K562 (cell line): ENCODE data around the gene UBASH3A. TPM values are rescaled to one million over a fixed set of nuclear protein-coding genes. Genes with fewer than 3 reads are reported as not detected.

Source experiments
- BRD4 ChIP-seq: fragments of 200-600 bp; sonication (generic); IDR thresholded peaks from 2 replicates; pipeline ENCODE4 v1.6.1; 2017; ENCODE audit warnings: inconsistent platforms
- CGGBP1 ChIP-seq: fragments of 250-450 bp; sonication (Bioruptor Pico); IDR thresholded peaks from 2 replicates; pipeline ENCODE4 v1.9.0; 2021; ENCODE audit warnings: mild to moderate bottlenecking
- CREB3 ChIP-seq: fragments of 450-650 bp; conservative IDR thresholded peaks from 2 replicates; pipeline ENCODE4 v1.6.1; 2016; ENCODE audit warnings: missing genetic modification characterization, low read depth, mild to moderate bottlenecking, missing compliant biosample characterization, moderate library complexity
- LCOR ChIP-seq: sonication (generic); formaldehyde crosslinking; IDR thresholded peaks from 2 replicates; pipeline ENCODE4 v1.8.0; 2022; ENCODE audit warnings: mild to moderate bottlenecking, missing genetic modification reagents
- PHF20 ChIP-seq: fragments of 450-650 bp; IDR thresholded peaks from 2 replicates; pipeline ENCODE4 v1.6.1; 2018; ENCODE audit not compliant: partially characterized antibody
- ZFP36 ChIP-seq: fragments of 150-350 bp; IDR thresholded peaks from 2 replicates; pipeline ENCODE4 v1.6.1; 2018; ENCODE audit warnings: low read length, low read depth; ENCODE audit not compliant: partially characterized antibody
- ZNF143 ChIP-seq: sonication (generic); formaldehyde crosslinking; IDR thresholded peaks from 2 replicates; pipeline ENCODE4 v1.9.0; 2022; ENCODE audit warnings: mild to moderate bottlenecking, missing genetic modification reagents
- ZNF347 ChIP-seq: fragments of 450-650 bp; formaldehyde crosslinking; IDR thresholded peaks from 2 replicates; pipeline ENCODE4 v1.4.0; 2020; ENCODE audit warnings: low read depth, mild to moderate bottlenecking, moderate library complexity
- ZZZ3 ChIP-seq: fragments of 450-650 bp; IDR thresholded peaks from 2 replicates; pipeline ENCODE4 v1.6.1; 2016; ENCODE audit warnings: antibody characterized with exemption, mild to moderate bottlenecking, moderate library complexity
- polyA plus RNA-seq, 8 experiments: library from polyadenylated mRNA; depleted of rRNA in 4 of 8; stranded (reverse) in 5 of 8; unstranded in 3 of 8; fragments of >200 nt; fragmentation: Nextera tagmentation in 2 of 8; fragmentation: Illumina TruSeq in 1 of 8; extraction: Ambion mirVana in 2 of 8; extraction: Trizol in 1 of 8; gene quantifications; 2 replicates each; pipeline versions ENCODE4 v1.2.1 to v1.2.3, GENCODE V29; 2011 to 2014; ENCODE audit warnings: inconsistent platforms in 1 of 8, missing spikeins in 1 of 8
- total RNA-seq, 7 experiments: library from RNA; depleted of rRNA in 6 of 7; stranded (reverse); fragments of >200 nt in 6 of 7; fragmentation: Illumina TruSeq in 2 of 7; extraction: Trizol in 2 of 7; gene quantifications; 2 replicates each; pipeline versions ENCODE4 v1.2.1 to v1.2.3, GENCODE V29; 2011 to 2021; ENCODE audit warnings: low replicate concordance in 1 of 7
- TF ChIP-seq, protein P1 (sequence below): sonication (generic); formaldehyde crosslinking; IDR thresholded peaks from 2 replicates; pipeline ENCODE4 v1.8.1; 2023; ENCODE audit warnings: mild to moderate bottlenecking, missing genetic modification reagents
- TF ChIP-seq, protein P2 (sequence below): fragments of 450-650 bp; formaldehyde crosslinking; IDR thresholded peaks from 2 replicates; pipeline ENCODE4 v1.4.0; 2020; ENCODE audit warnings: mild to moderate bottlenecking, moderate library complexity
- TF ChIP-seq, protein P3 (sequence below): fragments of 250-450 bp; sonication (Bioruptor Pico); IDR thresholded peaks from 2 replicates; pipeline ENCODE4 v1.4.0; 2020; ENCODE audit warnings: mild to moderate bottlenecking
- TF ChIP-seq, protein P4 (sequence below), 2 experiments: fragments of 450-650 bp; formaldehyde crosslinking in 1 of 2; IDR thresholded peaks; 2 replicates each; pipeline versions ENCODE4 v1.4.0 to v1.6.1; 2014 to 2020; ENCODE audit warnings: mild to moderate bottlenecking in 2 of 2, borderline replicate concordance in 1 of 2, low read depth in 1 of 2

The UBASH3A gene
- total and polyA plus RNA-seq, 9 of the 15 experiments (the other 6 are each of a cell fraction or from before 2014, with no cell fraction given): 0.23 to 1.8 (median 1.1) TPM

GRCh38 chr21:42434884-42435283, 31.2 kb downstream of the UBASH3A start (continued):
- TF ChIP-seq, protein P1, sequence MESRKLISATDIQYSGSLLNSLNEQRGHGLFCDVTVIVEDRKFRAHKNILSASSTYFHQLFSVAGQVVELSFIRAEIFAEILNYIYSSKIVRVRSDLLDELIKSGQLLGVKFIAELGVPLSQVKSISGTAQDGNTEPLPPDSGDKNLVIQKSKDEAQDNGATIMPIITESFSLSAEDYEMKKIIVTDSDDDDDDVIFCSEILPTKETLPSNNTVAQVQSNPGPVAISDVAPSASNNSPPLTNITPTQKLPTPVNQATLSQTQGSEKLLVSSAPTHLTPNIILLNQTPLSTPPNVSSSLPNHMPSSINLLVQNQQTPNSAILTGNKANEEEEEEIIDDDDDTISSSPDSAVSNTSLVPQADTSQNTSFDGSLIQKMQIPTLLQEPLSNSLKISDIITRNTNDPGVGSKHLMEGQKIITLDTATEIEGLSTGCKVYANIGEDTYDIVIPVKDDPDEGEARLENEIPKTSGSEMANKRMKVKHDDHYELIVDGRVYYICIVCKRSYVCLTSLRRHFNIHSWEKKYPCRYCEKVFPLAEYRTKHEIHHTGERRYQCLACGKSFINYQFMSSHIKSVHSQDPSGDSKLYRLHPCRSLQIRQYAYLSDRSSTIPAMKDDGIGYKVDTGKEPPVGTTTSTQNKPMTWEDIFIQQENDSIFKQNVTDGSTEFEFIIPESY: no peak
- TF ChIP-seq LCOR (CRISPR knock-in tag): no peak
- TF ChIP-seq ZNF143 (CRISPR knock-in tag): 0 out of 2 replicates have a peak, but pooled peaks have one; percentile 38
- TF ChIP-seq ZNF347 (CRISPR knock-in tag): no peak
- TF ChIP-seq, protein P2, sequence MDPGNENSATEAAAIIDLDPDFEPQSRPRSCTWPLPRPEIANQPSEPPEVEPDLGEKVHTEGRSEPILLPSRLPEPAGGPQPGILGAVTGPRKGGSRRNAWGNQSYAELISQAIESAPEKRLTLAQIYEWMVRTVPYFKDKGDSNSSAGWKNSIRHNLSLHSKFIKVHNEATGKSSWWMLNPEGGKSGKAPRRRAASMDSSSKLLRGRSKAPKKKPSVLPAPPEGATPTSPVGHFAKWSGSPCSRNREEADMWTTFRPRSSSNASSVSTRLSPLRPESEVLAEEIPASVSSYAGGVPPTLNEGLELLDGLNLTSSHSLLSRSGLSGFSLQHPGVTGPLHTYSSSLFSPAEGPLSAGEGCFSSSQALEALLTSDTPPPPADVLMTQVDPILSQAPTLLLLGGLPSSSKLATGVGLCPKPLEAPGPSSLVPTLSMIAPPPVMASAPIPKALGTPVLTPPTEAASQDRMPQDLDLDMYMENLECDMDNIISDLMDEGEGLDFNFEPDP (CRISPR knock-in tag): no peak
- peak; percentile 56 for TF ChIP-seq PHF20
- TF ChIP-seq, protein P3, sequence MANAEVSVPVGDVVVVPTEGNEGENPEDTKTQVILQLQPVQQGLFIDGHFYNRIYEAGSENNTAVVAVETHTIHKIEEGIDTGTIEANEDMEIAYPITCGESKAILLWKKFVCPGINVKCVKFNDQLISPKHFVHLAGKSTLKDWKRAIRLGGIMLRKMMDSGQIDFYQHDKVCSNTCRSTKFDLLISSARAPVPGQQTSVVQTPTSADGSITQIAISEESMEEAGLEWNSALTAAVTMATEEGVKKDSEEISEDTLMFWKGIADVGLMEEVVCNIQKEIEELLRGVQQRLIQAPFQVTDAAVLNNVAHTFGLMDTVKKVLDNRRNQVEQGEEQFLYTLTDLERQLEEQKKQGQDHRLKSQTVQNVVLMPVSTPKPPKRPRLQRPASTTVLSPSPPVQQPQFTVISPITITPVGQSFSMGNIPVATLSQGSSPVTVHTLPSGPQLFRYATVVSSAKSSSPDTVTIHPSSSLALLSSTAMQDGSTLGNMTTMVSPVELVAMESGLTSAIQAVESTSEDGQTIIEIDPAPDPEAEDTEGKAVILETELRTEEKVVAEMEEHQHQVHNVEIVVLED (CRISPR knock-in tag): no peak
- TF ChIP-seq ZFP36: peak; percentile 92
- no peak for TF ChIP-seq CREB3 (tag)
- TF ChIP-seq BRD4: no peak
- TF ChIP-seq, protein P4, sequence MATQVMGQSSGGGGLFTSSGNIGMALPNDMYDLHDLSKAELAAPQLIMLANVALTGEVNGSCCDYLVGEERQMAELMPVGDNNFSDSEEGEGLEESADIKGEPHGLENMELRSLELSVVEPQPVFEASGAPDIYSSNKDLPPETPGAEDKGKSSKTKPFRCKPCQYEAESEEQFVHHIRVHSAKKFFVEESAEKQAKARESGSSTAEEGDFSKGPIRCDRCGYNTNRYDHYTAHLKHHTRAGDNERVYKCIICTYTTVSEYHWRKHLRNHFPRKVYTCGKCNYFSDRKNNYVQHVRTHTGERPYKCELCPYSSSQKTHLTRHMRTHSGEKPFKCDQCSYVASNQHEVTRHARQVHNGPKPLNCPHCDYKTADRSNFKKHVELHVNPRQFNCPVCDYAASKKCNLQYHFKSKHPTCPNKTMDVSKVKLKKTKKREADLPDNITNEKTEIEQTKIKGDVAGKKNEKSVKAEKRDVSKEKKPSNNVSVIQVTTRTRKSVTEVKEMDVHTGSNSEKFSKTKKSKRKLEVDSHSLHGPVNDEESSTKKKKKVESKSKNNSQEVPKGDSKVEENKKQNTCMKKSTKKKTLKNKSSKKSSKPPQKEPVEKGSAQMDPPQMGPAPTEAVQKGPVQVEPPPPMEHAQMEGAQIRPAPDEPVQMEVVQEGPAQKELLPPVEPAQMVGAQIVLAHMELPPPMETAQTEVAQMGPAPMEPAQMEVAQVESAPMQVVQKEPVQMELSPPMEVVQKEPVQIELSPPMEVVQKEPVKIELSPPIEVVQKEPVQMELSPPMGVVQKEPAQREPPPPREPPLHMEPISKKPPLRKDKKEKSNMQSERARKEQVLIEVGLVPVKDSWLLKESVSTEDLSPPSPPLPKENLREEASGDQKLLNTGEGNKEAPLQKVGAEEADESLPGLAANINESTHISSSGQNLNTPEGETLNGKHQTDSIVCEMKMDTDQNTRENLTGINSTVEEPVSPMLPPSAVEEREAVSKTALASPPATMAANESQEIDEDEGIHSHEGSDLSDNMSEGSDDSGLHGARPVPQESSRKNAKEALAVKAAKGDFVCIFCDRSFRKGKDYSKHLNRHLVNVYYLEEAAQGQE (IDR thresholded peaks at IDR 0.05; ENCODE audit: borderline replicate concordance): no peak
- TF ChIP-seq, protein P4 (CRISPR knock-in tag; IDR thresholded peaks at IDR 0.05; ENCODE audit: low read depth): no peak
- TF ChIP-seq CGGBP1 (CRISPR knock-in tag): no peak
- no peak for TF ChIP-seq ZZZ3
